Measurements from ENCODE around the gene DCAF8.

GRCh38 chr1:160211046-160211790 is 51.1 kb downstream of the DCAF8 start:
- TF ChIP-seq POLR2A (IDR thresholded peaks at IDR 0.05) (no peak), EP300 (IDR thresholded peaks at IDR 0.05) (no peak), CTCF (IDR thresholded peaks at IDR 0.05) (no peak)
